Natural killer cell (primary cell): ENCODE measurements around the gene SPHK2. TPM values are rescaled to one million over a fixed set of nuclear protein-coding genes. Genes with fewer than 3 reads are reported as not detected.
"Not testable (repeated sequence)": the region's sequence is repeated elsewhere in the genome, so short reads cannot be mapped to it uniquely, and the experiment has no call there.

ENCODE experiments used
- ATAC-seq, 3 donors: fragments of 150-1000 bp in 2 of 3; fragments of 200-7000 bp in 1 of 3; cut with Tn5 transposase; 1 replicate in 1 of 3; 2 replicates in 2 of 3; pipeline ENCODE4 v1.10.0; 2021; ENCODE audit warnings: mild to moderate bottlenecking in 2 of 3, moderate library complexity in 2 of 3
- DNase-seq, 2 donors: peaks; one replicate each; pipeline versions ENCODE4 v3.0.0 to v3.0.0-alpha.2; 2013 to 2021; ENCODE audit warnings: mixed read lengths in 1 of 2
- H3K27ac ChIP-seq: one replicate; pipeline ENCODE4 v1.5.1; 2013; ENCODE audit warnings: mild to moderate bottlenecking, low read length
- H3K27me3 ChIP-seq: one replicate; pipeline ENCODE4 v1.6.1; 2013; ENCODE audit warnings: low read length; ENCODE audit not compliant: control insufficient read depth, insufficient read depth
- H3K36me3 ChIP-seq: one replicate; pipeline ENCODE4 v1.6.1; 2013; ENCODE audit warnings: low read length; ENCODE audit not compliant: control insufficient read depth, insufficient read depth
- H3K4me1 ChIP-seq: one replicate; pipeline ENCODE4 v1.6.1; 2013; ENCODE audit warnings: low read length; ENCODE audit not compliant: control insufficient read depth, insufficient read depth
- H3K4me3 ChIP-seq: one replicate; pipeline ENCODE4 v1.5.1; 2013; ENCODE audit warnings: low read length
- H3K9me3 ChIP-seq: one replicate; pipeline ENCODE4 v1.6.1; 2013; ENCODE audit warnings: low read length; ENCODE audit not compliant: control insufficient read depth, insufficient read depth
- H3K27ac Mint-ChIP-seq, 2 donors: one replicate each; pipeline ENCODE4 v1.8.0; 2022; ENCODE audit warnings: mild to moderate bottlenecking in 2 of 2, mixed read lengths in 2 of 2, moderate library complexity in 1 of 2
- H3K27me3 Mint-ChIP-seq, 2 donors: one replicate each; pipeline ENCODE4 v1.8.0; 2022; ENCODE audit warnings: low read depth in 2 of 2, mixed read lengths in 2 of 2
- H3K36me3 Mint-ChIP-seq: one replicate; pipeline ENCODE4 v1.8.0; 2022; ENCODE audit warnings: mixed read lengths
- H3K4me1 Mint-ChIP-seq, 2 donors: one replicate each; pipeline ENCODE4 v1.8.0; 2022; ENCODE audit warnings: mixed read lengths in 2 of 2
- H3K4me3 Mint-ChIP-seq: one replicate; pipeline ENCODE4 v1.8.0; 2022; ENCODE audit warnings: mild to moderate bottlenecking, moderate library complexity, mixed read lengths
- H3K9me3 Mint-ChIP-seq, 2 donors: one replicate each; pipeline ENCODE4 v1.8.0; 2022; ENCODE audit warnings: mixed read lengths in 2 of 2
- WGBS: methylation state at CpG from one replicate; pipeline ENCODE4 v1.1.7; 2013; ENCODE audit warnings: missing lambda C conversion rate; ENCODE audit not compliant: insufficient coverage; 5-methylcytosine and 5-hydroxymethylcytosine counted together
- intact Hi-C: fragments of 100-400 bp; cut with micrococcal nuclease; formaldehyde crosslinking; loops from one replicate; pipeline ENCODE4 v1.14.2; 2022
- total RNA-seq, 4 donors: library from RNA; stranded (reverse); fragments of 120-200 nt in 1 of 4; gene quantifications; one replicate each; pipeline versions ENCODE4 v1.2.3 to v1.2.4, GENCODE V29; 2013 to 2022
- TF ChIP-seq, protein P1 (sequence below): fragments of 200-600 bp; IDR thresholded peaks from one replicate; pipeline ENCODE4 v1.8.0; 2022; ENCODE audit warnings: antibody characterized with exemption

The SPHK2 gene
- total RNA-seq, 3 donors from 2014 or later (not counting 1 experiment from before 2014, with no cell fraction given) = 18.6 to 28.3 (median 23.2) TPM

DNA sequence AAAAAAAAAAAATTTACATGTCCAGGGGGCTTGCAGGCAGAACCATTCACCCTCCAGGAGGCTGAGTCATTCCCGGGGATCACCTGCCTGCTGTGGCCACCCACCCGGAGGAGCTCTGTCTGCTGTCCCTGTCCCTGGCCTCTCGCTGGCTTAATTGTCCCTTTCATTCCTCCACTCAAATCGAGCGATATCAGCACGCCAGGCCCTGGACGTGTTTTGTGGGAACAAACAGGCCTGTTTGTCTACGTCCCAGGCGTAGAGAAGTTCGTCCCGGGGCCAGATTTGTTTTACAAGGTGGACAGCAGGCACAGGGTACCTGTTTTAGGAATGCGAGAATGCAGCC lies 46.2 kb upstream of the SPHK2 start:
- no peaks in the 10 kb centered on the region for H3K9me3 ChIP-seq
- no peak overlapping the region for H3K4me3 ChIP-seq
- Mint-ChIP-seq H3K36me3 (no peaks in the 10 kb centered on the region), H3K27ac (no peak overlapping the region), H3K4me3 (no peak overlapping the region), H3K9me3 (no peaks in the 10 kb centered on the region), H3K4me1 (no peaks in the 10 kb centered on the region), H3K27me3 (peaks cover 0 to 5% of the 10 kb centered on the region in 2 donors)
- no peaks in the 10 kb centered on the region for H3K27me3 ChIP-seq
- H3K36me3 ChIP-seq = no peaks in the 10 kb centered on the region
- H3K27ac ChIP-seq = no peak overlapping the region
- WGBS = 92% methylated on average over 12 of the region's 12 CpGs
- intact Hi-C loops = no loop called here
- ATAC-seq (no peak), DNase-seq (no peak)
- TF ChIP-seq, protein P1, sequence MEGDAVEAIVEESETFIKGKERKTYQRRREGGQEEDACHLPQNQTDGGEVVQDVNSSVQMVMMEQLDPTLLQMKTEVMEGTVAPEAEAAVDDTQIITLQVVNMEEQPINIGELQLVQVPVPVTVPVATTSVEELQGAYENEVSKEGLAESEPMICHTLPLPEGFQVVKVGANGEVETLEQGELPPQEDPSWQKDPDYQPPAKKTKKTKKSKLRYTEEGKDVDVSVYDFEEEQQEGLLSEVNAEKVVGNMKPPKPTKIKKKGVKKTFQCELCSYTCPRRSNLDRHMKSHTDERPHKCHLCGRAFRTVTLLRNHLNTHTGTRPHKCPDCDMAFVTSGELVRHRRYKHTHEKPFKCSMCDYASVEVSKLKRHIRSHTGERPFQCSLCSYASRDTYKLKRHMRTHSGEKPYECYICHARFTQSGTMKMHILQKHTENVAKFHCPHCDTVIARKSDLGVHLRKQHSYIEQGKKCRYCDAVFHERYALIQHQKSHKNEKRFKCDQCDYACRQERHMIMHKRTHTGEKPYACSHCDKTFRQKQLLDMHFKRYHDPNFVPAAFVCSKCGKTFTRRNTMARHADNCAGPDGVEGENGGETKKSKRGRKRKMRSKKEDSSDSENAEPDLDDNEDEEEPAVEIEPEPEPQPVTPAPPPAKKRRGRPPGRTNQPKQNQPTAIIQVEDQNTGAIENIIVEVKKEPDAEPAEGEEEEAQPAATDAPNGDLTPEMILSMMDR = no peak
- H3K4me1 ChIP-seq = no peaks in the 10 kb centered on the region

DNA sequence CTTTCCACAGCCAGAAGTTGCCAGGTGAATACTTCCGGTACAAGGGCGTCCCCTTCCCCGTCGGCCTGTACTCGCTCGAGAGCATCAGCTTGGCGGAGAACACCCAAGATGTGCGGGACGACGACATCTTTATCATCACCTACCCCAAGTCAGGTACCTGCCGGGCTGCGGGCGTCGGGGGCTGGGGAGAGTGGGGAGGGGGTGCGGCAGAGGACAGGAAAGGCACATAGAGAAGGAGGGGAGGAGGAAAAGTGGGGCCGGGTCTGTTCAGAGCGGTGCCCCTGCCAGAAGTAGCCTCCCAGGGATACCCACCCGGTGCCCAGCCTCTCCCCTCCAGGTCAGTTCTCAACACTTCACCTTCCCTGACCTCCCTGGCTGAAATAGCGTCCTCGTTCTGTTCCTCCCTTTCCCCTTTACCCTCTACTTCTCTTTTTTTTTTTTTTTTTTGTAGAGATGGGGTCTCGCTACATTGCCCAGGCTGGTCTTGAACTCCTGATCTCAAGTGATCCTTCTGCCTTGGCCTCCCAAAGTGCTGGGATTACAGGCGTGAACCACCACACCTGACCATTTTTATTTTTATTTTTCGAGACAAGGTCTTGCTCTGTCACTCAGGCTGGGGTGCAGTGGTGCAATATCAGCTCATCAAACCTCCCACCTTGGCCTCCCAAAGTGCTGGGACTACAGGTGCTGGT lies 43.2 kb upstream of the SPHK2 start:
- intact Hi-C loops = no loop called here
- Mint-ChIP-seq H3K27me3 (peaks cover 0 to 2% of the 10 kb centered on the region in 2 donors), H3K4me3 (no peak overlapping the region), H3K4me1 (no peaks in the 10 kb centered on the region), H3K9me3 (no peaks in the 10 kb centered on the region), H3K36me3 (no peaks in the 10 kb centered on the region), H3K27ac (no peak overlapping the region)
- Histone ChIP-seq H3K27me3 (no peaks in the 10 kb centered on the region), H3K4me3 (no peak overlapping the region), H3K36me3 (no peaks in the 10 kb centered on the region), H3K4me1 (no peaks in the 10 kb centered on the region), H3K27ac (no peak overlapping the region), H3K9me3 (no peaks in the 10 kb centered on the region)
- WGBS = 85% methylated on average over 19 of the region's 23 CpGs
- no peak for DNase-seq
- ATAC-seq = no peak
- TF ChIP-seq, protein P1 = no peak

DNA sequence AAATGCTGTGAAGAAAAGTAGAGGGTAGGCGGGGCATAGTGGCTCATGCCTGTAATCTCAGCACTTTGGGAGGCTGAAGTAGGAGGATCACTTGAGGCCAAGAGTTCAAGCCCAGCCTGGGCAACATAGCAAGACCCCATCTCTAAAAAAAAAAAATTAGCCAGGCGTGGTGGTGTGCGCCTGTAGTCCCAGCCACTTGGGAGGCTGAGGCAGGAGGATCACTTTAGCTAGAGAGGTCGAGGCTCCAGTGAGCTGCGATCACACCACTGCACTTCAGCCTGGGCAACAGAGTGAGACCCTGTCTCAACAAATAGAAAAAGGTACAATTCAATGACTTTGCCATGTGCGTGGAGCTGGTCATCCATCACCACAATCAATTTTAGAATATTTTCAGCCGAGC lies 41.4 kb upstream of the SPHK2 start:
- H3K27me3 ChIP-seq, H3K36me3 ChIP-seq, H3K4me1 Mint-ChIP-seq, H3K4me3 Mint-ChIP-seq, H3K4me3 ChIP-seq, DNase-seq, H3K27me3 Mint-ChIP-seq, H3K9me3 ChIP-seq, H3K36me3 Mint-ChIP-seq, H3K27ac Mint-ChIP-seq, intact Hi-C loops, H3K9me3 Mint-ChIP-seq, H3K4me1 ChIP-seq, H3K27ac ChIP-seq, ATAC-seq: not testable (repeated sequence)
- 89% methylated on average over 7 of the region's 7 CpGs for WGBS

DNA sequence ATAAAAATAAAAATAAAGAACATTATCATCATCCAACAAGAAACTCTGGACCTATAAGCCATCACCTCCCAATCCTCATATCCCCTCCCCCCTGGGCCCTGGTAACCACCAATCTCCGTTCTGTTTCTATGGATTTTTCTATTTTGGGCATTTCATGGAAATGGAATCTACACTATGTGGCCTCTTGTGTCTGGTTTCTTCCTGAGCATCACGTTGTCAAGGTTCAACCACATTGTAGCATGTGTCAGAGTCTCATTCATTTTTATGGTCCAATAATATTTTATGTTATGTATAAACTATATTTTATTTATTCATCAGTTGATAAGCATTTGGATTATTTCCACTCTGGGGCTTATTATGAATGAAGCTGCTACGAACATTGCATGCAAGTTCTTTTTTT lies 40.4 kb upstream of the SPHK2 start:
- TF ChIP-seq, protein P1 = no peak
- Histone ChIP-seq H3K27me3 (no peaks in the 10 kb centered on the region), H3K36me3 (no peaks in the 10 kb centered on the region), H3K27ac (no peak overlapping the region), H3K4me1 (peaks cover 1% of the 10 kb centered on the region), H3K9me3 (no peaks in the 10 kb centered on the region), H3K4me3 (no peak overlapping the region)
- no peaks in the 10 kb centered on the region for H3K27me3 Mint-ChIP-seq
- intact Hi-C loops = no loop called here
- H3K4me3 Mint-ChIP-seq = no peak overlapping the region
- ATAC-seq (no peak), DNase-seq (no peak)
- H3K9me3 Mint-ChIP-seq = no peaks in the 10 kb centered on the region
- H3K36me3 Mint-ChIP-seq = no peaks in the 10 kb centered on the region
- H3K27ac Mint-ChIP-seq = no peak overlapping the region
- 39% methylated on average over 3 of the region's 3 CpGs for WGBS
- H3K4me1 Mint-ChIP-seq = no peaks in the 10 kb centered on the region
